ENCODE data around the gene UROS. TPM values are rescaled to one million over a fixed set of nuclear protein-coding genes. Genes with fewer than 3 reads are reported as not detected.

Gene UROS
- total RNA-seq, 1 donor from 2014 or later, result 48.3 TPM

DNA sequence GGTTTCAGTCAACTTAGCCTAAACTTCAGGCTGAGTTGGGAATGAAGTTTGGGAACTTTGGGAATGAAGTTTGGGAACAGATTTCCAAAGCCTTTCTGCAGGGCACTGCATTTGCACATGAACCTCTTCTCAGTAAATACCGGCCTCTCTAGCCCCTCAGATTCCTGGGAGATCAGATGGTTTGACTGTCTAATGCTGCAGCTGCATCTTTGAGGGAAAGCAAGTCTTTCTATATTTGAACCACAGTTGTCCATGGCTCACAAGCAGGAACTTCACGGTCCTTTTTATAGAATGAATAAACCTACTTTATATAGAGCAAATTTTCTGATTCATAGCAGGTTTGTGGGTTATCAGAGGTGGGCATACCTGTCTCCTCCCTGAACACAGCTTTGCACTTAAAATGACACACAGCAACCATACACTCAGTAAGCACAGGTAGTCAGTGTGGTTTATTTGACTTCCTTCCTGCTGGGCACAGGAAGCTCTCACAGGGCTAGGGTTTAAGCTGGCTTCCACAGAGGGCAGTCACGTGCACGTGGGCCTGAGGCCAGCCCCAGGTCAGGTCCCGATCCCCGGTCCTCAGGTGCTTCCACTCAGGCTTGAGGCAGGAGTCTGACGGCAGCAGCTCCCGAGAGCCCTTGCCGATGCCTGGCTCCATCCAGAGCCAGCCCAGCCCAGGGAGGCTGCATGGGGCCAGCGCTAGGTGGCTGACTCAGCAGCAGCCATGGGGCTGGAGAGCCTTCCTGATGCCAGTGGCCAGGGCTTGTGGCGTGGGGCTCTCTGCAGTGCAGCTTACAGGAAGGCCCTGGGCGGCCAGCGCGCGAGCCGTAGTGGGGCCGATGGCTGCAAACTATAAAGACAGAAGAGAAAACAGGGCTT lies 34.7 kb downstream of the UROS start:
- DNase-seq, result peak; percentile 13

DNA sequence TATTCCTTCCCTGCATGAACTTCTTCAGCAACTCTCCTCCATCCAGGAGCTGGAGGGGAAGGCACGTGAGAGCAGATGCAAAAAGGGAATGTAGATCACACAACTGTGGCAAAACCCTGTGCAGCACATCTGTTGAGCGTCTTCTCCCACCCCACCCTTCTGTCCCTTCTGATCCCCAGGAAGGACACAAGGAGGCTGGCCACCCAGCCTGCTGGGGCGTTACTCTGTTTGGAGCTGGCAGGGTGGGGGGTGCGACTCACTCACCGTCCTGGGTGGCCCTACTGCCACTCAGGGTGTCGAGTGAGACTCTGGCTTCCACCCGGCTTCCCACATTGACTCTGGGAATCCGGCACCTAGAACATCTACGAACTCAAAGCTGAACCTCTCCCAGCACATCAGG lies 37.3 kb downstream of the UROS start:
- DNase-seq, result no peak

DNA sequence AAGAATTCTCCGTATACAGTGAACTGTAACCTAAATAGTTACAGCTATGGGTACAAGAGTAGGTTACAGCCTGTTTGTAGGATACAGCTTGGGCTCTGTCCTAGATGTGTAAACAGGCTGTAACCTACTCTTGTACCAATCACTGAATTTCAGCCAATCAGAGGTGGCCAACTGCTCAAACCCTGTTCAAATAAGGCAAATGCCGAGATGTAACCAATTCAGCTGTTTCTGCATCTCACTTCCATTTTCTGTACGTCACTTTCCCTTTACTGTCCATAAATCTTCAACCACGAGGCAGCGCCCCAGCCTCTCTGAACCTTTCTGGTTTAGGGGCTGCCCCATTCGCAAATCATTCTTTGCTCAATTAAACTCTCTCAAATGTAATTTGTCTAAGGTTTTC lies 39.1 kb downstream of the UROS start:
- DNase-seq, result no peak

DNA sequence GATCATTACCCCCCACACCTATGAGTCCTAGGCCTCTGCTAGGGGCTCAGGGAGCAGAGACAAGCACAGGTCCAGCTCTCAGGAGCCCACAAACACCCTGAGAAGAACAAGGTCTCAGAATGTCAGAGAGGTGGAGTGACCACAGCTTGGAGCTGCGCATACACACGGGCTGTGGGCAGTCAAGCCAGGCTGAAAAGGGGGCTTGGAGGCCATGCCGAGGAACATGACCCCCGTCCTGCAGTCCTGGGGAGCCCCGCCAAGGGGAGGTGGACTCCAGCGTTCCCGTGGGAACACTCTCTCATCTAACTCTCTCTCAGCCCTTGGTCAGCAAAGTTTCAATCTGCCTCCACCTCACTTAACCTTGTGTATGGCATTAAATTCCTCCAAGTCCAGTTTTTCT lies 39.6 kb downstream of the UROS start:
- DNase-seq, result no peak

DNA sequence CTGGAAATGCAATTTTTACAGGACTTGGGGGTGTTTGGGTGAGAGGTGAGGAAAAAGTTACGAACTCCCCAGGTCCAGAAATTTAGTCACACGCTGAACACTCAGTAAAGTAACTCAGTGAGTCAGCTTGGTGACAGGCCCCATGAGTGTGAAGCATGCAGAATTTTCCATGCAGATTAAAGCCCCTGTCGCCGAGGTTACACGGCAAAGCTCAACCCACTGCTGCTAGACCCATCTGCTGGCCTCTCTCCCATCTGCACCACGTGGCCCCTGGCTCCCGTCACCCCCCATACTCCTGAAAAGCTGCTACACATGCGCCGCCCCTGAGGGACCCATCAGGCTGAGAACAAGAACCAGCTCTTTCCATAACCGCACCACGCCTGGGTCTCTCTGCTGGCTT lies 40.4 kb downstream of the UROS start:
- DNase-seq, result no peak

DNA sequence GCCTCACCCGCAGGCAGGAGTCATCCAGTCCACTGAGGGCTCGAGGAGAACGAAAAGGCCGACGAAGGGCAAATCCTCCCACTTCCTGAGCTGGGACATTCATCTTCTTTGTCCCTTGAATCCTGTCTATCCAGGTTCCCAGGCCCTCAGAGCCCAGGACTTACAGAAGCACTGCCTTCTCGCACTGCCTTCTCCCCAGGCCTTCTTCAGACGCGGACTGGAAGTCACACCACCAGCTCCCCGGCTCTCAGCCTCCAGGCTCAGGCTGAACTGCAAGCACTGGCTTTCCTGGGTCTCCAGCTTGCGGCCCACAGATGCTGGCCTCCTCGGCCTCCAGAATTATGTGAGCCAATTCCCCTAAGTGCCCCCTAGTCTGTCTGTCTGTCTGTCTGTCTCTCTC lies 41.0 kb downstream of the UROS start:
- no peak for DNase-seq

DNA sequence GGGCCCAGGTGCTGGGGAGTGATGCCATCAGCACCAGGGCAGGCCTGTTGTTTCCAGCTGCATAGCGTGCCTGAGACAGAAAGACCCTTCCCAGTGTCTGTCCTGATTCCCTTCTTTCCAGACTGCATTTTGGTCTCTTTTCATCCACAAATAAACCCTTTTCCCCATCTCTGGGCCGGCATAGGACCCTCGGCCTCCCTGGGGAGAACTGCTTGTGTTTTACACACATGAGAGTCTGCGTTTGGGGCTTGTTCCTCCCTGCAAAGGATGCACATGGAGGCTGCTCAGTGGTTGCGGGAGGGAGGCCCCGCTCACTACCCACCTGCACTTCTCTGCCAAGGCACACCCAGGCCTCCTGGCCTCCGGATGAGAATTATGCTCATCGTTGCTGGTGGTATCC lies 41.7 kb downstream of the UROS start:
- no peak for DNase-seq

DNA sequence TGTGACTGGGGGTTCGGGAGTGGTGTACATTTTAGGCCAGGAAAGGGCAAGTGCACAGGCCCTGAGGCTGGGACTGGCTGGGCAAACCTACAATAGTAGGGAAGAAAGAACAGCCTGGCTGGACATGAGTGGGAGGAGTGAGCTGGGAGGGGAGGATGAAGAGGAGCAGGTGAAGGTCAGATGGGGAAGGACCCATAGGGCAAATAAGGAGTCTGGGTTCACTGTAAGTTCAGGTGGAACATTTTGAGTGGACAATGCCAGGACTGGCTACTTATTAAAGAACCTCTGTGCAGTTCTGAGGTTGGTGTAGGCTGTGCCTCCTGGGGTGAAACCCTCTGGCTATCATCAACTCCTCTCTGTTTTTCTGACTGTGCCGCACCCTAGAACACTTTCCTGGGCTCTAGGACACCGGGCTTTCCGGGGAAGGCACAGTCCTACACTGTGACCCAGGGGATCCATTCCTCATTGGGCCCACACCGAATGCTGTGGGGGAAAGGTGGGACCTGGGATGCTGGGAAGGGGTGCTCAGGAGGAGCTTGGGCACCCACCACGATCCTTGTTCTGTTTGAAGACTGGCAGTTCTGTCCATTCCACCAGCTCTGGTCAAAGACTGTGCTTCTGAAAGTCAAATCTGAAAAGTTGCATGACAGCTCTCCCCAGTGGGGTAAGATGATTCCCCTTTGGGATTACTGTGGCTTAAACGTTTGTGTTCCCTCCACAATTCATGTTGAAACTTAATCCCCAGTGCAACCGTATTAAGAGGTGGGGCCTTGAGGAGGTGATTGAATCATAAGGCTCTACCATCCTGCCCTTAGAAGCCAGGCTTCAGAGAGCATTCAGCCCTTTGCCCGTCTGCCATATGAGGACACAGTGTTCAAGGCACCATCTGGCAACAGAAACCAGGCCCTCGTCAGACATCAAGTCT lies 43.4 kb downstream of the UROS start:
- DNase-seq, result no peak

DNA sequence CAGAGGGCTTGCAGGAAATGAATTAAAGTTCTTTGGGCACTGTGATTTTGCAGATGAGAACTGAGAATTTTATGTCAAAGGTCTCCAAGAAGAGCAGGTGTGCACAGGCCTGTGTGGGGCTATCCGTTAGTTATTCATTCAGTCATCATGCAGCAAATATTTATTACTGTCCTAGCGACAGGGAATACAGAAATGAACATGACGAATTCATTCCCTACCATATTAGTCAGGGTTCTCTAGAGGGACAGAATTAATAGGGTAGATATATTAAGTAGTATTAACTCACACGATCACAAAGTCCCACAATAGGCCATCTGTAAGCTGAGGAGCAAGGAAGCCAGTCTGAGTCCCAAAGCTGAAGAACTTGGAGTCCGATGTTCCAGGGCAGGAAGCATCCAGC lies 44.5 kb downstream of the UROS start:
- no peak for DNase-seq

DNA sequence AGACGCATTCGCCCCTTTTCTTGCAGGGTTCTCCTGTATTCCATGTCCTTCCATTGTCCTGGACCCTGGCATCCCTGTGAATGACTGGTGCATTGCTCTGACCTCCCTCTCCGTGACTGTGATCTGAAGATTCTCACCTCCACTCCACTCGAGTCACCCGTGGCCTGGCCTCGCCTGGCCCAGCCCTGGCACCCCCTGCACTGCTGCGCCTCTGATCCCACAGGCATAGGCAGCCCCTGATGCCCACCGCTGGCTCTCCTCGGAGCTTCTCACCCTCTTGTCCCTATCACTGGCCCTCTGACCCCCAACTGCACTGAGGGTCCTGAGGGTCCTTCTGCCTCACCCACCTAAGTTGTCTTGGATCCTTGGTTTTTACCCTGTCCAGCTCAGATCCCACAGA lies 45.3 kb downstream of the UROS start:
- DNase-seq, result no peak

DNA sequence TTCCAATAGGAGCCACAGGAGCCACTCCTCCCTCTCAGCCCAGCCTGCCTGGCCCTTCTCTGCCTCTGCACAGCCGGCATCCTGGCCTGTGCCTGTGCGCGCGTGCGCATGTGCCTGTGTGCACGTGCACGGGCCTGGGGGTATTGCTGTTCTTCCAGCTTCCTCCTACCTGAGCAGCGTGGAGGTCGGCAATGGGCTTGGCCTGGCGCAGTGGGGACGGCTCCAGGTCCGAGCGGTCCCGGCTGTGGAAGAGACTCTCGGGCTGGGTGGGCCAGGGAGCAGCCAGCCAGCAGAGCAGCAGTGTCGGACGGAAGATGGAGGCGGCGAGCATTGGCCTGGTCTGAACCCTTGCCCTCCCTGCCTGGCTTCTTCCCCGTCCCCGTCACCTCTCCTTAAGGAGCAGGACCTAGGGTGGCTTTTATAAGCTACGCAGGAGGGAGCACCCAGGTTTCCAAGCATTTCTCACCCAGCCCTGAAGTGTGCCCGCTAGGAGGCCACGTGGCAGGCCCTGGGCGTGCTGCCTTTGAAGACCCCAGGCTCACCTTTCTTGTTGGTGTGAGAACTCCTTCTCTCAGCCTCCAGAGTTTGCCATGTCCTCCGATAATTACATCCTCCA lies 47.5 kb downstream of the UROS start, which contains the start of gene MMP21:
Gene MMP21, minus strand, starts transcription at position 331 of the 616 bp plus-strand sequence. Its CDS starts 0 bp downstream, at position 331.
- DNase-seq, result no peak

DNA sequence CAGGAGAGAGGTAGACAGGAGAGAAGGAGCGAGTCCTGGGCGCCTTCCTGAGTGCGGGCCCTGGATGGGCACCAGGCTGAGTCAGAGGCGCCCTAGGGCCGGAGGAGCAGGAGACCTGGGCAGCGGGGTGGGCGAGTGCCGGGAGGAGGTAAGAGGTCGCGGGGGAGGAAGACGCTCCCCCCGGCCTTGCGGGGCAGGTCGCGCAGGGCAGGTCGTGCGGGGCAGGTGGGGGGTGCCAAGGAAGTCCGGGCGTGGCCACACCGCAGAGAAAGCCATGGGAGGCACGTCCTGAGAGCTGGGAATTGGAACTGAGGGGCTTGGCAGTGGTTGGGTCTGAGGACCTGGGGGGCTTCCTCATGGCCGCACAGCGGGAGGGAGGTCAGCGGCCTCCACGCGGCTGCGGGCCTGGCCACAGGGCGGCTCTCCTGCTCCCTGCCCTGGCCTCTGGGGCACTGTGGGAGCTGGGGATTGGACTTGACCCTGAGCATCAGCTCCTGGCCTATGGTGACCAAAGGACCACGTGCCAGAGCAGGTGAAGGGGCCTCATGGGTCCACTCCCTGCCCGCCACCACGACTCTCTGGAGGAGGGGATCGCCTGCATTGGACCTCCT lies 48.4 kb downstream of the UROS start:
- no peak for DNase-seq

DNA sequence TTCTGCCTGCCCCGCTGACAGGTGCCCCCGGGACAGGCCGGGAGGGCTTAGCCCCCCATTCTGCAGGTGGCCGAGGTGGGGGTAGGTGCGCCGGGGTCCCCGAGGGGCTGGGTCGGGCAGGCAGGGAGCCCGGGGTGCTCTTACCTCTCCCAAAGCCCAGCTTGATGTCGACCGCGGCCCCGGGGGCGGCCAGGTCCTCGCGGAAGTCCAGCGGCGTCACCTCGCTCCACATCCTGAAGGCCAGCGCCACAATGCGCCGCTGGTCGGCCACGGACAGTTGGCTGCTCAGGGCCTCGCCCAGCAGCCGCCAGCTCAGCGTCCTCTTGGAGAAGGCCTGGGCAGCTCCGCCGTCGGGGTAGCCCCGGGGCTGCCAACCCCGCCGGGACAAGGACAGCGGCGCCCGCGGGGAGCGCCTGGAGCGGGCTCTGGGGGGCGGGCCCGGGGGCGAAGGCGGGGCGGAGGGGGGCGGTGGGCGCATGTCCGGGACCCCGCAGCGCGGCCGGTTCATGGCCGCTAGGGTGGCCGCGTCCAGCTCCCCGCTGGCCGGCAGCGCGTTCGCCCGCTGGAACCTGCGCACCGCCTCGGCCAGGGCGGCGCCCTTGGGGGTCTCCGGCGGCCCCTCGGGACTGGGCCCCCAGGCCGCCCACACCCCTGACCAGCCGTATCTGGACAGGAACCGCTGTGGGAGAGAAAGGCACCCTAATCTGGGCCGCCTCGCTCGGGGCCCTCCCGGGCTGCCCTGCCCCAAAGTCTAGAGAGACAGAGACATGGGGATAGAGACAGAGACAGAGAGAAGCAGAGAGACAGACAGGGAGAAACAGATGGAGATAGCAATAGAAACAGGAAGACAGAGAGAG lies 49.1 kb downstream of the UROS start:
- DNase-seq, result peak; percentile 30

DNA sequence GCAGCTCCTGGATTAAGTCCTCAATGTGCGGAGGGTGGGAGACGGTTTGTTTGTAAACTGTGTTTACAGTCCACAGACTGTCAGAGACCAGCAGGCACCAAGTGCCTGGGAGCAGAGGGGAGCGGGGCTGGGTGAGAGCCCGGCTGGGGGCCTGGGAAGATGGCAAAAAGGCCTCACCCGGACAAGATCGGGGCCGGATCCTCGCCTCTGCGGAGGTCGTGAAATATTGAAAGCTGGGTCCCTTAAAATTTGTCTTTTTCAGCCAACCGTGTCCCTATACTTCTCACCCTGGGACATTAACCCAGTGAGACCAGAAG lies 50.2 kb downstream of the UROS start:
- DNase-seq, result no peak

DNA sequence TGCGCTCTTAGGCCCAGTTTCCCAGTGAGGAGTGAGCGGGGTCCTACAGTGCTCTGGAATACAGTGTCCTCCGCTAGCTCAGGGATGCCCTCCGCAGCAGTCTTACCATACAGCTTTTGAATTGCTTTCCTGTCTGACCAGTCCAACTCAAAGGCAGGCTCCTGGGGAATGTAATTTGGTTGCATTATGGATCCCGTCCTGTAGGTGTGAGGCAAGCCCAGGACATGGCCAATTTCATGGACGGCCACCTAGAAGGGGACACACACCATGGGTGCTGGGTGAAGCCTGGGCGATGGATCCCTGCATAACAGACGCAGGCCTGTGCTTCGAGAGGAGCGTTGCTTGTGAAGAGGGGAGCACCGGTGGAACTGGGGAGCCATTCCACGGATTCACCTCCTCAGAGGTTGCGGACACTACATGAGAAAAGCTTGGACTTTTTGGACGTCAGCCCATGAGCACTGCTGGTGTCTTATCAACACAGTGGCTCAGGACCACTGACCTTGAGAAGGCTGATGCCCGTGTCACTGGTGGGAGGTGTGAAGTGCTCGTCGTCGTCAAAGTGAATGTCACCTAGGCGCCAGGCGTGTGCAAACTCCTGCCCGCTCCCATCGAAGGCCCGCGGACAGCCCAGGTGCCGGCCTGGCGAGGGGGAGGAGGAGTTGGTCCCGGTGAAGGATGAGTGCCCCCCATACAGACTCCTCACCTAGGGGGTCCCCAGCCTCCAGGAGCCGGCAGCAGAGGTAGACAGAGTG lies 50.8 kb downstream of the UROS start:
- DNase-seq, result no peak

DNA sequence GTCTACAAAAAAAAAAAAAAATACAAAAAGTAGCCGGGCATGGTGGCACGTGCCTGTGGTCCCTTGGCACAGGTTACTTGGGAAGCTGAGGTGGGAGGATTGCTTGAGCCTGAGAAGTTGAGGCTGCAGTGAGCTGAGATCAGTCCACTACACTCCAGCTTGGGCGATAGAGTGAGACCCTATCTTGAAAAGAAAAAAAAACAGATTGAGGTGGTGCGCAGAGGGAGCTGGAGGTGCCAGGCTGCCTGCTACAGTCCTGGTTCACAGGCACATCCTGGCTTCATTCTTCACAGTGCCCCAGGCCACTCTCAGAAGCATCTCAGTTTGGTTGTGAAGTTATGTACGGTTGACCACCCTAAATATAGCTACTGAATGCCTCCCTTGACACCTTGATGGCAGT lies 52.2 kb downstream of the UROS start:
- no peak for DNase-seq

DNA sequence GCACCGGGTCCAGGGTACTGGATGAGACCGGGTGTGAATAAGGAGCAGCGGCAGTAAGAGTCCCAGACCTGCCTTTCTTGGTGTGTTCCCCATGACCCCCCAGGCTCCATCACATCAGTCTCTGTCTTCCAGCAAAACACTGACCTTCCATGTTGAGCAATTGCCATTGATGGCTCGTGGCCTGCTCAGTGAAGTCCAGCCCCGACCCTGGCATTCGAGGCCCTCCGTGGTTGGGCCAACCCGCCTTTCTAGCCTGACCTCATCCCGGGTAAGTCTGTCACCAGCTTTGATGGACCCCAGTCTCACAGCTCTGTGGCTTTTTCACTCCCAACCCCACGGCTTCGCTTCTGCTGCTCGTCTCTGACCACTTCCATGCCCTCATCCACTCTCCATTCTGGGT lies 53.9 kb downstream of the UROS start:
- no peak for DNase-seq

DNA sequence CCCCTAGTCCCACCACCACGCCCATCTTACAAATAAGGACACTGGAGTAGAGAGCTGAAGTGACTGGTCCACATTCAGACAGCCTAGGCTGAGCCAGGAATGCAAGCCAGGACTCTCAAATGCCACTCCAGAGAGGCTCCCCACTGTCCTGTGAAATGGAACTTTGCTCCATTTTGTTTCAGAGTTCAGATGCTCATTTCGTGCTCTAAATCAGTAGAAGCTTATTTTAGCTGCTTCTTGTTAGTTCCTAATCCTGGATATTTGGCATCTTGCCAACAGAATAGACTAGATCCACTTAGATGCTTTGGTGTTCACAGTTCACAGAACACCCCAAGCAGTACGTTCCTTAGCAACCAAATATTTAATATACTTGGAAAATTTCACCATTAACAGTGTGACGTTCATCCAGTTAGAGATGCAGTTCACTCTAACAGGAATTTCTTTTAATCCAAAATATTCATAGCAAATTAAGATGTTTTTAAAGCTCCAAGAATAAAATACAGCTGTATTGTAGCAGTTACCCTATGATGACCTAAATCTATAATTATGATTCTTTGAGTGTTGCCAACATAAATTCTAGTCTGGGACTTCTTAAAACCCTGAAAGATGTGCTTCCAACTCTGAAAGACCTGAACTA lies 54.7 kb downstream of the UROS start:
- peak; percentile 19 for DNase-seq

DNA sequence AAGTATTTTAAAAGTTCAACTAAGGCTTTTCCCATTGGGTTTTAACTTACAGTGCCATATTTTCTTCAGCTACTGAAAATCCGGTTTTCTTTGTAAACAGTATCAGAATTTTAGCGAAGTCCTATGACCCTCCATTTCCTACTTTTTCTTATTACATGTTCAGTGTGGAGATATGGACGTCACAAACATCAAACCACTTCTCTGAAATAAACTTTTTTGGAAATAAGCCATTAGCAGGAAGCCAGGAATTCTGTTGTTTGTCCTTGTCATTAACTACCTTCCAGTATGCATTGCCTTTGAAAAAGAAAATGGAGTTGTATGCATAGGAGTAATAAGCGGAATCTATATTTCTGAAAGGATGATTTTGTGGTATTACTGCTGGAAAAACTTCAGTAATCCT lies 56.5 kb downstream of the UROS start:
- DNase-seq, result no peak

DNA sequence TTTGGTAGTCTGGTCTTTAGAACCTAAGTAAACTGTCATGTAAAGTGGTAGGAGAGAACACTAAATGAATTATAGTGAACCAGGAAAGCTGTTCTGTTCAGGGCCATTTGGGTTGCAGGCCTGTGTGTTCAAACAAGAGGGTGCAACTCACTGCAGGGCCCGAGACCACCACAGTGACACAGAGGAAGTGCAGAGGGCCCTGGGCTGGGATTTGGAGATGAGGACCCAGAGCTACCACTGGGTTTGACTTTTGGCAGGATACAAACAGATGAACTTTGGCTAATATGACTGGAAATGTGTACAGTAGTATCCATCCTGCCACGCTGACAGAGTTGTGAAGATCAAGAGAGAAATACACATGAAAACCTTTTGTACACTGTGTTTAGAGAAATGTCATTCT lies 57.2 kb downstream of the UROS start:
- DNase-seq, result no peak
